ENCODE results near the gene MACIR.

Gene MACIR

DNA sequence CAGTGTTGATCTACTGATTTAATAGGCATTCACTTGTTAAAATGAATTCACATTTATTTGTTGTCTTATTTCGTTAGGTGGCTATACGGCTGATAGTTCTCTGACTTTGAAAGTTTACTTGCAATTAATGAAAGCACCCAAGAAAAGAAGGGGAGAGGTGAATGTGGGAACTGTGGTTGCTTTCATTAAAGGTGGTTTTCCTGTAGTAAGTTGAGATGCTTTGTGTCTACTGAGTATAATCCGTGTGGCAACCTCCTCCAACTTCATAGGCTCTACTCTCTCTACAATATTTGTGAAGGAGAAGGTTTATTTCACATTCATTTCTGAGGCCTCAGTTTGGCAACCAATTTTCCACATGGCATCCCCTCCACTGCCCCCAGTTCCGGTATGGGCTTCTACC lies 12.8 kb upstream of the MACIR start:
- no peak for DNase-seq (ENCODE audit: low read depth in 3 of 3)

DNA sequence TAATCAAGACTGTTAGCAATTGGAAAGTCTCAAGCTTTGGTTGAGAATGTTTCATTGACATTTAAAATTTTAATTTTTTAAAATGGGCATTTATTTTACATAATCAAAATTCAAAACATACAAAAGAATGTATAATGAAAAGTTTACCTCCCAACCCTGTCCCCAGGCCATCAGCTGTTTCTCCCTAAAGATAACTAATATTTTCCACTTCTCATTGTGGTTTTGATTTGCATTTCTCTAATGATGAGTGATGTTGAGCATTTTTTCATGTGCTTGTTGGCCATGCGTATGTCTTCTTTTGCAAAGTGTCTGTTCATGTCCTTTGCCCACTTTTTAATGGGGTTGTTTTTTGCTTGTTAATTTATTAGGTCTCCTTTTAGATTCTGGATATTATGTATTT lies 11.4 kb upstream of the MACIR start:
- no peak for DNase-seq (ENCODE audit: low read depth in 3 of 3)

DNA sequence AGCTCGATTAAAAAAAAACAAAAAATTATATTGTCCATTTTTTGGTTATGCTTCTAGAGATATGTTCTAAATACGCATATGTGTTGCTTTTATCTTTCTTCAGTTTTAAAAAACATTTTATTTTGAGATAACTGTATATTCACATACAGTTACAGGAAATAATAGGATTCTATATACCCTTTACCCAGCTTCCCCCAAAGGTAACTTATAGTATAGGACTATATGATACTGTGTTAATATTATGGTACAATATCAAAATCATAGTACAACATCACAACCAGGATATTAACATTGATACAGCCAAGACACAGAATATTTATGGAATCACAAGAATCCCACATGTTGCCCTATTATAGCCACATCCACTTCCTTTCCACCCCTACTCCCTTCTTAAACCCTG lies 9.5 kb upstream of the MACIR start:
- DNase-seq (ENCODE audit: low read depth in 3 of 3): no peak

DNA sequence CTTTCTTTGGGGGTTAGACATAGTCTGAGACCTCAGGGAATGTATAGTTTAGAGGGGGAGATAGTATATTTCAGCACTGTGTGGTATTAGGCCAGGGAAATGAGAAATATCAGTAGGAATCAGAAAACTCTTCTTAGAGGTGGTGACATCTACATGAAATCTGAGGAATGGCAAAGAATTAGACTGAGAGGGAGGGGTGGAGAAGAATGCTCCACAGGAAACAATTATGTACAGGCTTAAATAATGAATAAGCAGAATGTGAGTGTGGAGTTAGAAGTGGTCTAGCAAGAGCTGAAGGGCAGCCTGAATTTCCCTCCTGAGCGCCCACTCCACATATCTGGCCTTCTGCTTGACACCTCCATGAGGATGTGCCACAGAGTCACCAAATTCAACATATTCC lies 3.6 kb upstream of the MACIR start:
- DNase-seq (ENCODE audit: low read depth in 3 of 3): no peak

DNA sequence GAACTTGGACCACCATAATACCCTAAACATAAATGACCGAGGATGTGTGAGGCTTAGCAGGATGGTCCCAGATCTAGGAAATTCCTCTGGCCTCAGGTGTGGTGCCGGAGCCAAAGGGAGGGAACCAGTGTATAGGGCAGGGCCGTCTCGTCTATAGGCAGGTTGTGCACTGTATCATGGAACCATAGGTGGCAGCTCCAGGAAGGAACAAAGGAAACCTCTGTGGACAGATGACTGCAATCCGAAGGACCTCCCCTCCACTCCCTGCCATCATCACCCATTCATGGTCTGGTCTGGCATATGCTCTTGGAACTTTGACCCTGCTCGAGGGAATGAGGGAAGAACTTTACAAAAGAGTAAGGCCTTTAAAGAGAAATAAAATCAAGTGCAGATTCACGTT lies 2.9 kb upstream of the MACIR start:
- DNase-seq (ENCODE audit: low read depth in 3 of 3): no peak

DNA sequence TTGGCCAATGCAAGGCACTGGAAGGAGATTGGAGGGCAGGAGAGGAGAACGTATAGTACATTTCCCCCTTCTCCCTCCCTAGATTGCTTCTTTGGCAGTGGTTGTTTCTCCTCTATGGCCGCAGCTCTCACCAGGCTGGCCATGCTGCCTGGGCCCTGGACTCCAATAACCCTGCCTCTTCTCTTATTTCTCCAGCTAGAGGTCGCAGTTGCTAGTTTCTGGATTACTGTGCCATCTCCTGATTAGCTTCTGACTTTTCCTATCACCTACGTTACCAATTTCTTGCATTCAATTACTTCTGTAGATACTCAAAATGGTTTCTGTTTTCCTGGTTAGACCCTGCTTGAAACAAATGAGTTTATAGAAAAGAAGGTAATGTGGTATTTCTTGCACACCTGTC lies 2.4 kb upstream of the MACIR start:
- DNase-seq (ENCODE audit: low read depth in 3 of 3): no peak

DNA sequence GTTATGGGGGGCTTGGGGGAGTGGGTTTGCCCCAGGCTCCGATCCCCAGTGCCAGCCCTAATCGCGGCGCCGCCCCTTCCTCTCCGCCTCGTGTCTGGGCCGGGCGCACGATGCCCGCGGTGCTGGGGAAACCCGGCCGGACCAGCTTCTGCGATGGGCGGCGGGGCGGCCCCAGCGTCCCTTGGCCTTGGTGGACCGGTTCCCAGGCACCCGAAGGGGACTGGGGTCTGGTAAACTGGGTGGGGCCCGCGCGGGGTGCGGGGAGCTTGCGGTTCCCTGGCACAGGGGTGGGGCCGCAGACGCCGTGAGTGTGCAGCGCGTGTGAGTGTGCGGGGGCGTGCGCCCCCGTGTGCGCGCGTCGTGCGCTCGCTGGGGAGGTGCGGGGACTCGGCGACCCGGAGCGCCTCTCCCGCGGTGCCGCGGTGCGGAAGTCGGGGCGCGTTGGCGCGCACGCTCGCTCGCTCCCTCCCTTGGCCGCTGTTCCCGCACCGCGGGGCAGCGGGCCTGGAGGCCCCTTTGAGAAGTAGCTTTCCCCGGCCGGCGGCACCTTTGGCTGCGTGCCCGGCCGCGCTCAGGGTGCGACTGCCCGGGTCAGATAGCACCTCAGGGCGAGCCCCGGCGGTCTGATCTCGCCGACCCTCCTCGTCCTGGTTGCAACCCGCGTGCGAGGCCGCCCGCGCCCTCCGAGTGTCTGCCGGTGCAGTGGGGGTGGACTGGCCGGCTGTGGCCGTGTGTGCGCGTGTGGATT lies 568 bp downstream of the MACIR start:
- peak; percentile 16 to 55 (median 35) for DNase-seq (ENCODE audit: low read depth in 3 of 3)

DNA sequence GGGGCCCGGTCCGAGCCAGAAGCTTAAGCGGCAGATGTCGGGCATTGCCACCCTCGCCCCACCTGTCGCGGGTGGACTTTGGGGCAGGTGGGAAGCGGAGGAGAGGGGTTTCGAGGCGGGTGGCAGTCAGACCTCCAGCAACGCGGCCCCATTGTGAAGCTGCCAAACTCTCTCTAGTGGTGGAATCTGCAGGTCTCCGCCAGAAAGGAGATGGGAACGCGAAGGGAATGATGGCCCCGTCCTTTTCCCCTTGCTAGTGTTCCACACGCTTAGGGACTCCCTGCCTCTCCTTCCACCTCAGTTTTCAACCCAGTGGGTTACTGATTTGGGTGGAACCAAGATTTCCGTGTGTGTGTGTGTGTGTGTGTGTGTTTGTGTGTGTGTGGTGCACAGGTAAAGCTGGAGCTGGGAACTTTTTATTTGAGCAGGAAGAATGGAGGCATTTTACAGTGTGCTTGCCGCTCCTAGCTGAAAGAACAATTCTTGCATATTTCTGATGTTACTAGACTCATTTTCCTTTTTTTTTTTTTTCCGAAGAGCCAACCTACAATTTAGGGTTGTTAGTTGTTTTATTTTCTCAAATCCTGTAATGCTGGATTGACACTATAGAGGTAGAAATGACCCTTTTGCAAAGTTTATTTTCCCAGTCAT lies 1.3 kb downstream of the MACIR start:
- peak in 1 of 3 experiments; percentile 3 for DNase-seq (ENCODE audit: low read depth in 3 of 3)

DNA sequence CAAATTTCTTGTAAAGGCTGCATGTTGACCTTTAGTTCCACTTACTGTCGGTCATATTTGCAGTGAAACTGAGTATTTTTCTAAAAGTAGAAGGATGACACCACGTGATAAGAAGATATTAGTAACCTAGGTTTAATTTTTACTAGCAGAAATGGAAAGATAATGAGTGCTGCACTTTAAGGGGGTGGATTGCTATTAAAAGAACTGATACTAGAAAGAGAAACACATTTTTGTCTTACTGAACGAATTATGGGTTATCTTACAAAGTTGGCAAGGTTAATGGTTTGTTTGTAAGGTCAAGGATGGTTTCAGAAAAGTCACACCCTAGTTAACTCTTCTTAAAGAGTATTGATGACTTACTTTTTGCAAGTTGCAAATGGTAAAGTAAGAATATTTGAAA lies 2.4 kb downstream of the MACIR start:
- DNase-seq (ENCODE audit: low read depth in 3 of 3): no peak

DNA sequence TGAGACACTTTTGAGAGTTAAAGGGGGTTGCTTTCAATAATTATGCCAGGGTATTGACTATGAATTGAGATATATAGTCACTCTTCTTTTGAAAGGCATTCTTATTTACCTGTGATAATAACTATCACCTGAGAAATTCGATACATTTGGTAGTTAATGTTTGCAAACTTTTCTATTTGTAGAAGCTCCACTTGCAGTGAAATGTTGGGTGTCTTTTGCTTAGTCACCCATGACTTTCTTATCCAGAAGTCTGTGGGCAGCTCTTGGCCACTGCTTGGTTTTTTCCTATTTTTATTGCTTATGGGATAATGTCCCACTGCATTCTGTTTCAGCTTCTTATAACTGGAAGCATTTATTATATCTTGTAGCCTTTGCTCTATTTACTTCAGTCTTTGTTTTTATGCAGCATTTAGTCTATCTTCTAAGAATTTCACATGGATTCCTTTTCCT lies 3.9 kb downstream of the MACIR start:
- no peak for DNase-seq (ENCODE audit: low read depth in 3 of 3)

DNA sequence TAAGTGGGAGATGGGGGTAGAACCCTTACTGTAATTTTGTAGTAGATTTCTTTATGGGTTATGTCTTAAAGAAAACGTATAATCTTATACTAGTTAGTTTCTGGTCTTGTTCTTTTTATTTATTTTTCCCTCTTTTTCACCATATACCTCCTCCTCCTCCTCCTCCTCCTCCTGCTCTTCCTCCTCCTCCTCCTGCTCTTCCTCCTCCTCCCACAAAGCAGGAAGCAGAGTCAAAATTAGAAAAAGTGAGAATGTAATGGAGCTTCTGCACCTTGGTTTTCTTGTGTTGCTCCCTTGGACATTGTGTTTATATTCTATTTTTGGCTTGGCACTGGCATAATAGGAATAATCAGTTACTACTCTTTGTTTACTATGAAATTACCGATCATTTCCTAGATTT lies 4.5 kb downstream of the MACIR start:
- no peak for DNase-seq (ENCODE audit: low read depth in 3 of 3)

DNA sequence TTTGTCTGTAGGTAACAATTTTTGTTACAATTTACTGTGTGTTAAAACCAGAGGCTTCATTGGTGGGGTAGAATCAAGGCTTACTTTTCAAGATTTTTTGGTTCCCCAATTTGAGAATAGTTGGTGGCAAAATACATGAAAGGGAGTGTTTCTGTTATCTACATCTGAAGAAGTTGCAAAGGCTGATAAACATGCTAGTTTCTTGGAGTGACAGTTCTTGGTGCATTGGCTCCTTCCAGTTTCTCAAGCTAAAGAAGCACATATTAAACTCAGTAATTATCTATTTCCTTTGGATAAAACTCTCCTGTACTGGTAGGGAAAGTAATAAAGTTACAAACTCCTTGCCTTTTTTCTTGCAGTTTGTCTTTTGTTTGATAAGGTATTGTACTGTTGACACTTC lies 5.9 kb downstream of the MACIR start:
- no peak for DNase-seq (ENCODE audit: low read depth in 3 of 3)

DNA sequence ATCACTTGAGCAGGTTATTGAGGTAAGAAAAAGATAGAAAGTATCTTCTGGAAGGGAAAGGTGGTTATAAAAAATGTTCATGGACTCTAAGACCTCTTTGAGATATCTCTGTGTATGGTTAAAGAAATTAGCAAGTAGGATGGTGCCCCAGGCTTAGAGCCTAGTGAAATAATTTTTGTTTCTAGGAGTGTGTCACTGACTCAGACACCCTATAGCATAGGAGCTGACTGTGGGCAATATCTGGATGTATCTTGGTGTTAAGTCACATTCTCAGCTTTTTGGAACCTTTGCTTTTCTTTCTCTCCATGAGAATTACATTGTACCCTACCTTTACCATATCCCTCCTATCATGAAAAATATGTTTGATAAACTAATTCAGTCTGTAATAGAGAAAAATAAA lies 12.0 kb downstream of the MACIR start:
- DNase-seq (ENCODE audit: low read depth in 3 of 3): no peak

DNA sequence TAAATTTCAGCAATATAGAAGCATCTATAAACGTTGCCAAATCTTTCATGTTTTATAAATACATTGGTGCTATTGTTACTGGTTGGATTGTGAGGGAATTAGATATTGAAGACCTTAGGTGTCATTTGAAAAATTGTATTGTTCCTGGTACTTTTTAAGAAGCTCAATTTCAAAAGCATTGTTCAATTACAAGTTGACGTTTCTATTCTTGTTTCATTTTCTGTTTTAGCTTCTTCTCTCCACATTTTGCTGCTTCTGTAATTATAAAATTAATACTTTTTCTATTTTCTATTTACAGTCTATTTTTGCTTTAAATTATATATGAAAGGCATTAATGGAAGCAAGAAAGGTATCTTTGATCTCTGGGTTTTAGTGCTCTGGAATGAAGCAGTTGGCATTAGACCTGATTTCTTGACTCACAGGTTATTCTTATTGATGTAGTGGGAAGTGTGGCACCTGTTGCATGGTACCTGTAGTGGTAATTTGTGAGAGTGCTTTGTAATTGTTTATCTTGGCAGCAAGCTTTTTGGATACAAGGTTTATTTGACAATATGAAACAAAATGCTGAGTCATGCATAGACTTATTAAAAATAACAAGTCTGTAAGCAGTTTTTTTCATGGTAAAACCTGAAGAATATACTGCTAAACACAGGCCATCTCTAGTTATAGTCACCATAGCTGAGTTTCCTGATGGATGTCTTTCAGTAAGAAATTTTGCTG lies 13.2 kb downstream of the MACIR start:
- no peak for DNase-seq (ENCODE audit: low read depth in 3 of 3)

DNA sequence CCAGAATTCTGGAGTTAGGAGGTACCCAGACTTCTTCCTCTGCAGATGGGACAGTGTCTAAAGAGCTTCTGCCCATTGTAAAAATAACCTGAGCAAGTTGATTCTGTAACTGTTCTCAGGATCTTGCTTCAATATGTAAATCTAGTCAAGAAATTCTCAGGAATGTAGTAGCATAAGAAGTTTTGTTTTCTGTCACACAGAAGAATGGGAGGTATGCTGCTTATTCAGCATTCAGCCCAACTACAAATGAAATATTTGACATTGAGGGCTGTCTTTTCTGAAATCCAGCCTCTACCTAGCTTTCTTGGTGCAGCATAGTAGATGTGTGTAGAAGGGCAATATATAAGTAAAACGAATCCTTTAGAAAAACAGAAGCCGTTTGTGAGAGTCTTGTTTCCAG lies 13.8 kb downstream of the MACIR start:
- DNase-seq (ENCODE audit: low read depth in 3 of 3): no peak

DNA sequence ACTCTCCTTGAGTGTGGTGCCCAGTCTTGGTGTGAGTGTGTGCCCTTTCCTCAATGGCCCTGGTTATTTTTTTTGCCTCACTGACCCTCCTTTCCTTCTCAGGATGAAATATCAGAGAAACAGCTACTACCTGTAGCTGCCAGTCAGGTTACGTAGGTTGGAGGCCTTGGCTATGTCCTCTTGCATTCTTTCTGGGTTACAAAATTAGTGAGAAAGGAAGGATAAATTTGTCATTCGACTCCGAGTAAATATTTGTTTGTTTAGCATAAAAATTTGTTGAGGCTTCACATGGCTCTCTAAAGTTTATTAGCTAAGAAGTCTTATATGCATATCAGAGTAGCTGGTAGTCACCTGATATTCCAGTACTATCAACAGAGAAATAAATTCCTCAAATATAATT lies 15.4 kb downstream of the MACIR start:
- DNase-seq (ENCODE audit: low read depth in 3 of 3): no peak

DNA sequence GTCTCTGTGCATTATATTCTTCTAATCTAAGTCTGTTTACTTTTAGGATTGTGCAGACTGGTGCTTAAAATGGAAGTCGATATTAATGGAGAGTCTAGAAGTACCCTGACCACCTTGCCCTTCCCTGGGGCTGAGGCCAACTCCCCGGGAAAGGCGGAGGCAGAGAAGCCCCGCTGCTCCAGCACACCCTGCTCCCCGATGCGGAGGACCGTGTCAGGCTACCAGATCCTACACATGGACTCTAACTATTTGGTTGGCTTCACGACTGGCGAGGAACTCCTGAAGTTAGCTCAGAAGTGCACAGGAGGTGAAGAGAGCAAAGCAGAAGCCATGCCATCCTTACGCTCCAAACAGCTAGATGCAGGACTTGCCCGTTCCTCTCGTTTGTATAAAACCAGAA lies 17.3 kb downstream of the MACIR start:
- DNase-seq (ENCODE audit: low read depth in 3 of 3): no peak

DNA sequence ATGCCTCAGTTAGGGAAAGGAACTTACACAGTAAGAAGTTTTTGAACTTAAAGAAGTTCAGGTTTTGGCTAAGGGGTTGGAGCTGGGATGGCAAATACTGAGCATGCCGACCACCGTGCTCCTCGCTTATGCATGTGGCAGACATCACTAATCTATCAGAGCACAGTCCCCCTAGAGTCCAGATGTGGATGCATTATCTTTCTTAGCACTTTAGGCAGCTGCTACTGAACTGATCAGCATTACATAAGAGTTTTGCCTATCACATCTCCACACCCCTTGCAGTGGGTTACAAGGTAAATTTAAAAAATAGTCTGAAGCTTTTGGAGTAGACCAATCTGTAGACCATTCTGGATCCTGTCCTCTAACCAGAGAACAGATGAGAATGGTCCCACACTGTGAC lies 22.4 kb downstream of the MACIR start:
- DNase-seq (ENCODE audit: low read depth in 3 of 3): no peak

DNA sequence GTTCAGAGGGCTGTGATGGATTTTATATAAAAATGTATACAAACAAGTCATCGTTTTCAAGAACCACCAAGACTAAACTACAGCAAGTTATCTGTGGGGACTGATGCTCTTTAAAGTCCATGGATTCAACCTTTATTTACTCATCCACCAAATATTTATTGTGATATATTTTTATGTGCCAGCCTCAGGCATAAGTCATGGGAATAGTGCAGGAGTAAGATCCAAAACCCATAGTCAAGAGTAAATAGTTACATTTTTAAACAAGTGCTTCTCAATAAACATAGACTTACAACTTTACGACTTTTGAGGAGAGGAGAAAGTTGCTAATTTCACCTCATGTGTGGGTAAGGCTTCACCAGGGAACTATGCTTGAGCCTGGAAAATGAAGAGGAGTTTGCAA lies 24.6 kb downstream of the MACIR start:
- DNase-seq (ENCODE audit: low read depth in 3 of 3): no peak

DNA sequence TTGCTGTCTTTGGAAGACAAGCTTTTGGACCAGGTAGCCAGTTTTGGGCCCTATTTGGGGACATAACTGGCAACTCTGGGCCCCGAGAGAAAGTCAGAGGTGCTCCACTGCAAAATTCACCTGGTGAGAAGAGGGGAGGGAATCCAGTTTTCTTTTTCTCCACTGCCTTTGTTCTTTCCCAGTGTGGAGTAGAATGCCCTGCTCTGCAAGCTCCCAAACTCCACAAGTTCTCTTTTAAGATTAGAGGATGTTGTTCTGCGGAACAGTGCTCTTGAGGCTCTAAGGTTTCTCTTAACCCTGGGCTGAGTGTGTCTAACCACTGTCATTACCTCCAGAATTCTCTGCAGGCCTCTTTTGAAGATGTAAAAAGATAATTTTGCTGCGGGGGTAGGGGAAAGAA lies 25.3 kb downstream of the MACIR start:
- no peak for DNase-seq (ENCODE audit: low read depth in 3 of 3)

DNA sequence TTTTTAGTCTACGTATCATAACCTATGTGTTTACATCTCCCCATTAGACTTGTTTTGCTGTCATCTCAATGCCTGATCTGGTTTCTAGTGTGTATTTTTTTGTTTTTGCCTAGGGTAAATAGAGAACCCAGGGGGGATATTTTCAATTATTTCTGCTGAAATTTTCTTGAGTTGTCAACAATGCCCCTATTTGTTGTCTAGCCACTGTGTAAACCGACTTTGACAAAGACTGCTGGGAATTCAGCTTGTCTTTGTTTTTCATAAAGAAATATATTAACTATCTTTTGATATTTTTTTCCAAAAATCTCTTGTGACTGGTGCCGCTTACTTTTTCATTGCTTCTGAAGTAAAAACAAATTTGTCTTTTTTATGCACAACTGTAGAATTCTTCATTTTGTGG lies 28.1 kb downstream of the MACIR start:
- no peak for DNase-seq (ENCODE audit: low read depth in 3 of 3)

DNA sequence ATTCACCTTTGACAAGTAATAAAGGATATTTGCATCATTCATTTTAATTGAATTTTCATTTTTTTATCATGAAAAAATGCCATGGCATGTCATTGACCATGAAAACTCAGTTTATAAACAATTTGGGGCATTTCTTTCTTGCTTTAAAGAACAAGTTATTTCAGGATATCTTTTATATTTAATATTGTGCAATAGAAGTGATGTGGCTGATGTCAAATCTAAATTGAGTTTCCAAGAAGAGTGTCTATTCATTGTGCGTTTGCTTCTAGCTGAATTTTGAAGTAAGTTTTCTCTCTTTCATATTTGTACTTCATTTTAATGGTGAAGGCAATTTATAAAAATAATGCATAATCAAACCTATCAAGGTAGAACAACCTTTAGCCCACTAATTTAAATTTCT lies 30.5 kb downstream of the MACIR start:
- no peak for DNase-seq (ENCODE audit: low read depth in 3 of 3)

DNA sequence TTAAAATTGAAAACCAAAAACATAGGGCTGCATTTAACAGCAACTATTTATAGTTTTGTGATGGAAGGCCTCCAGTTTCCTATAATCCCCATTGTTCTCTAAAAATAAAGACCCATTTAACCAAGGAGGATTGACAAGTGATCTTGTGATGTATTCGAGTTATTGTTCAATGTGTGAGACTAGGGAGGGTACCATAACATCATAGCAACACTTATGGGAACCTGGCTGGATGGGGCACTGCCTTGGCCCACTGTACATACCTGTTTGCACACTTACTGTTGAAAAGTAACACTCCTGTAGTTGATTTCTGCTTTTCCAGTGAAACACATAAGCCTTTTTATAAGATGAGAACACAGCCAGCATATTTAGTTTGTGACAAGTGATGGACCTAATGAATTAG lies 32.3 kb downstream of the MACIR start:
- no peak for DNase-seq (ENCODE audit: low read depth in 3 of 3)
